Body of pancreas (tissue), 4 donors: ENCODE results near the gene NVL.

ENCODE experiments used
- POLR2A ChIP-seq, 3 donors: fragments of 450-650 bp; IDR thresholded peaks; one replicate each; pipeline ENCODE4 v1.6.1; 2016; ENCODE audit warnings: antibody characterized with exemption in 3 of 3, mild to moderate bottlenecking in 2 of 3
- TF ChIP-seq, protein P1 (sequence below), 7 experiments: fragments of 450-650 bp in 4 of 7; fragments of 200-600 bp in 3 of 7; sonication (generic) in 3 of 7; IDR thresholded peaks; one replicate each; pipeline ENCODE4 v1.5.1; 2016 to 2019; ENCODE audit warnings: antibody characterized with exemption in 7 of 7

DNA sequence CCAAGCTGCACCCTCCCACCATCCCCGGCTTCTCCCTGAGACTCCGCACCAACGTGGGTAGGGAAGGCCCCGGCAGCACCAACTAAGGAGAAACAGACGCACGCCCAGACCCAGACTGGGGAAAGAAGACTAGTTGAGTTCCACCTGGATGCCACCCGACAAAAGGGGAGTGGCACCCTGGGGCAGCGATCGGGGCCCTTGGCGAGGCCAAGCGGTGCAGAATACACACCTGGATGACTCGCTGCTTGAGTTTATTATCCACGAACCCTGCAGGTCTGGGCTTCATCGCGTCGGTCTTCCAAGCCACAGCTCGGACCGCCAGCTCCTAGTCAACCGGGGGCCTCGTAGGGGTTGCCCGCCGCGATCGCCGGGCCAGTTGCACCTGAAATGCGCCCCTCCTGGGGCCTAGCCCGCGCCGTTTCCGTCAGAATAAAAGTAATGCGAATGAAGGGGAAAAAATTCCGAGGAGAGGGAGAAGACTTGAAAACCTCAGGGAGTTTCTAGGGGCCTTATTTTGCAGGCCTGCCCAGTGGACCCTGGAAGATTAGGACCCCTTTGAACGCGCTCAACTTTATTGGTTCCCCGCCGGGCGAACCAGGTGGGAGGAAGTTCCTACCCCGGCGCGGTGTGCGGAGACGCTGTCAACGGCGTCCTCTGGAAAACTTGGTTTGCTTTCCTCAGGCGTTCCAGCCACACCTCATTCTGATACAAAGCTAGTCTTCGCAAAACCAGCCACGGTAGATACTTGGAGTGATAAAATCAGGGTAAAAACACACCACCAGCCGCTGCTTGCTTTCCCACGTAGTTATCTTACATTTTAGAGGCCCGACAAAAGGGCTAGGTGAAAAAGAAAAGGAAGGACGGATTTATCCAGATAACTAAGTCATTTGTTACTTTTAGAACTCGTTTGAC, at the start of gene NVL:
- TF ChIP-seq, protein P1, sequence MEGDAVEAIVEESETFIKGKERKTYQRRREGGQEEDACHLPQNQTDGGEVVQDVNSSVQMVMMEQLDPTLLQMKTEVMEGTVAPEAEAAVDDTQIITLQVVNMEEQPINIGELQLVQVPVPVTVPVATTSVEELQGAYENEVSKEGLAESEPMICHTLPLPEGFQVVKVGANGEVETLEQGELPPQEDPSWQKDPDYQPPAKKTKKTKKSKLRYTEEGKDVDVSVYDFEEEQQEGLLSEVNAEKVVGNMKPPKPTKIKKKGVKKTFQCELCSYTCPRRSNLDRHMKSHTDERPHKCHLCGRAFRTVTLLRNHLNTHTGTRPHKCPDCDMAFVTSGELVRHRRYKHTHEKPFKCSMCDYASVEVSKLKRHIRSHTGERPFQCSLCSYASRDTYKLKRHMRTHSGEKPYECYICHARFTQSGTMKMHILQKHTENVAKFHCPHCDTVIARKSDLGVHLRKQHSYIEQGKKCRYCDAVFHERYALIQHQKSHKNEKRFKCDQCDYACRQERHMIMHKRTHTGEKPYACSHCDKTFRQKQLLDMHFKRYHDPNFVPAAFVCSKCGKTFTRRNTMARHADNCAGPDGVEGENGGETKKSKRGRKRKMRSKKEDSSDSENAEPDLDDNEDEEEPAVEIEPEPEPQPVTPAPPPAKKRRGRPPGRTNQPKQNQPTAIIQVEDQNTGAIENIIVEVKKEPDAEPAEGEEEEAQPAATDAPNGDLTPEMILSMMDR (IDR thresholded peaks at IDR 0.05), result no peak
- TF ChIP-seq POLR2A (IDR thresholded peaks at IDR 0.05), result peak in 2 of 3 donors; percentile 73 to 77
